Spleen (tissue), 7 donors: ENCODE data around the gene DACH1.

Source experiments
- CTCF ChIP-seq, 11 experiments: fragments of 200-600 bp in 7 of 11; fragments of 450-650 bp in 4 of 11; sonication (generic) in 4 of 11; IDR thresholded peaks in 8 of 11; conservative IDR thresholded peaks in 3 of 11; 1 replicate in 7 of 11; 2 replicates in 4 of 11; pipeline versions ENCODE4 v1.4.0 to v1.8.0; 2016 to 2021; ENCODE audit warnings: antibody characterized with exemption in 11 of 11, inconsistent platforms in 4 of 11, mild to moderate bottlenecking in 1 of 11
- POLR2A ChIP-seq, 3 donors: fragments of 450-650 bp; IDR thresholded peaks; one replicate each; pipeline ENCODE4 v1.5.1; 2017; ENCODE audit warnings: antibody characterized with exemption in 3 of 3, mild to moderate bottlenecking in 1 of 3
- donor health status: DM: no; HTN: no; CAD: no; lungs with moderate emphysema.
- donor health status: DM: no; HTN: no; CAD: no.
- donor health status: DM: no; HTN: no; CAD: no.

GRCh38 chr13:71625694-71626093 is 241.3 kb downstream of the DACH1 start:
- TF ChIP-seq CTCF (IDR thresholded peaks at IDR 0.05 in 8 of 11, conservative IDR thresholded peaks at IDR 0.05 in 3 of 11) (no peak), POLR2A (IDR thresholded peaks at IDR 0.05) (no peak)
